ENCODE measurements around the gene UCP3.

Gene UCP3

GRCh38 chr11:74008373-74009229 is at the start of gene UCP3:
TSS of gene UCP3 (minus strand) at chr11:74009085. CDS start at chr11:74007042, 2,043 bp downstream.
- no peak for DNase-seq (ENCODE audit: low read depth in 2 of 2, low spot score in 1 of 2)

- DNase-seq (ENCODE audit: low read depth in 2 of 2, low spot score in 1 of 2), result no peak
Measured at GRCh38 chr11:74057249-74058151, 48.6 kb upstream of the UCP3 start.

GRCh38 chr11:74055938-74056337 is 47.1 kb upstream of the UCP3 start:
- no peak for DNase-seq (ENCODE audit: low read depth in 2 of 2, low spot score in 1 of 2)

- DNase-seq (ENCODE audit: low read depth in 2 of 2, low spot score in 1 of 2), result no peak
Measured at GRCh38 chr11:74050465-74050864, 41.6 kb upstream of the UCP3 start.

GRCh38 chr11:74048993-74049392 is 40.1 kb upstream of the UCP3 start:
- no peak for DNase-seq (ENCODE audit: low read depth in 2 of 2, low spot score in 1 of 2)

- no peak for DNase-seq (ENCODE audit: low read depth in 2 of 2, low spot score in 1 of 2)
Measured at GRCh38 chr11:74044538-74044937, 35.7 kb upstream of the UCP3 start.

GRCh38 chr11:74043450-74043849 is 34.6 kb upstream of the UCP3 start:
- no peak for DNase-seq (ENCODE audit: low read depth in 2 of 2, low spot score in 1 of 2)

- no peak for DNase-seq (ENCODE audit: low read depth in 2 of 2, low spot score in 1 of 2)
Measured at GRCh38 chr11:74037309-74037708, 28.4 kb upstream of the UCP3 start.

- no peak for DNase-seq (ENCODE audit: low read depth in 2 of 2, low spot score in 1 of 2)
Measured at GRCh38 chr11:74035264-74035663, 26.4 kb upstream of the UCP3 start.

- no peak for DNase-seq (ENCODE audit: low read depth in 2 of 2, low spot score in 1 of 2)
Measured at GRCh38 chr11:74033046-74033445, 24.2 kb upstream of the UCP3 start.

- no peak for DNase-seq (ENCODE audit: low read depth in 2 of 2, low spot score in 1 of 2)
Measured at GRCh38 chr11:74030723-74031676, 22.1 kb upstream of the UCP3 start.

GRCh38 chr11:74025467-74026166 is 16.7 kb upstream of the UCP3 start:
- no peak for DNase-seq (ENCODE audit: low read depth in 2 of 2, low spot score in 1 of 2)

GRCh38 chr11:74024261-74025029 is 15.6 kb upstream of the UCP3 start:
- DNase-seq (ENCODE audit: low read depth in 2 of 2, low spot score in 1 of 2), result no peak

- DNase-seq (ENCODE audit: low read depth in 2 of 2, low spot score in 1 of 2), result no peak
Measured at GRCh38 chr11:74023276-74023675, 14.4 kb upstream of the UCP3 start.

GRCh38 chr11:74022546-74022945 is 13.7 kb upstream of the UCP3 start:
- DNase-seq (ENCODE audit: low read depth in 2 of 2, low spot score in 1 of 2), result no peak

- no peak for DNase-seq (ENCODE audit: low read depth in 2 of 2, low spot score in 1 of 2)
Measured at GRCh38 chr11:74021998-74022397, 13.1 kb upstream of the UCP3 start.

- no peak for DNase-seq (ENCODE audit: low read depth in 2 of 2, low spot score in 1 of 2)
Measured at GRCh38 chr11:74020539-74020938, 11.7 kb upstream of the UCP3 start.

GRCh38 chr11:74019860-74020259 is 11.0 kb upstream of the UCP3 start:
- no peak for DNase-seq (ENCODE audit: low read depth in 2 of 2, low spot score in 1 of 2)

- DNase-seq (ENCODE audit: low read depth in 2 of 2, low spot score in 1 of 2), result no peak
Measured at GRCh38 chr11:74019104-74019738, 10.3 kb upstream of the UCP3 start.
